NCI-H1092 (cell line): Measurements from ENCODE around the gene SPG7.
A peak's percentile ranks its signal among the peaks of the same experiment; 100 is the strongest.
"Not testable (repeated sequence)": the region's sequence is repeated elsewhere in the genome, so short reads cannot be mapped to it uniquely, and the experiment has no call there.

Source experiments
- DNase-seq: peaks from one replicate; lab custom pipeline; 2025; lab: John Stamatoyannopoulos, UW

The SPG7 gene

GRCh38 chr16:89581045-89581695 lies 73.0 kb downstream of the SPG7 start:
- no peak for DNase-seq

- peak; percentile 58 for DNase-seq
These were observed 73.8 kb downstream of the SPG7 start for GRCh38 chr16:89581861-89582563.

- DNase-seq: no peak
These were observed 74.5 kb downstream of the SPG7 start for GRCh38 chr16:89582614-89583196.

- DNase-seq: no peak
These were observed 75.1 kb downstream of the SPG7 start for GRCh38 chr16:89583197-89583894.

GRCh38 chr16:89583895-89584644 lies 75.9 kb downstream of the SPG7 start:
- DNase-seq: no peak

- no peak for DNase-seq
These were observed 76.8 kb downstream of the SPG7 start for GRCh38 chr16:89584768-89585549.

GRCh38 chr16:89586218-89586617 lies 78.0 kb downstream of the SPG7 start:
- DNase-seq: no peak

- DNase-seq: no peak
These were observed 78.7 kb downstream of the SPG7 start for GRCh38 chr16:89586853-89587252.

GRCh38 chr16:89587676-89588075 lies 79.5 kb downstream of the SPG7 start:
- not testable (repeated sequence) for DNase-seq

GRCh38 chr16:89588413-89589109 lies 80.4 kb downstream of the SPG7 start:
- DNase-seq: no peak

- no peak for DNase-seq
These were observed 81.2 kb downstream of the SPG7 start for GRCh38 chr16:89589241-89589926.

- no peak for DNase-seq
These were observed 85.6 kb downstream of the SPG7 start for GRCh38 chr16:89593841-89594240.

- no peak for DNase-seq
These were observed 87.3 kb downstream of the SPG7 start for GRCh38 chr16:89595330-89596060.

GRCh38 chr16:89596061-89596689 lies 88.0 kb downstream of the SPG7 start:
- no peak for DNase-seq

- no peak for DNase-seq
These were observed 88.9 kb downstream of the SPG7 start for GRCh38 chr16:89596957-89597649.

GRCh38 chr16:89598199-89598598 lies 90.0 kb downstream of the SPG7 start:
- no peak for DNase-seq

- DNase-seq: no peak
These were observed 91.3 kb downstream of the SPG7 start for GRCh38 chr16:89599451-89599858.

- DNase-seq: no peak
These were observed 91.7 kb downstream of the SPG7 start for GRCh38 chr16:89599902-89600301.
